ENCODE results near the gene STXBP3.
"Not testable (repeated sequence)": the region's sequence is repeated elsewhere in the genome, so short reads cannot be mapped to it uniquely, and the experiment has no call there.

Gene STXBP3

GRCh38 chr1:108746382-108747170, at the start of gene STXBP3:
Gene STXBP3, plus strand, starts transcription at chr1:108746674. Its CDS starts 64 bp downstream, at chr1:108746738.
- peak; percentile 100 for DNase-seq

- no peak for DNase-seq
Observed at GRCh38 chr1:108699375-108700332, 46.8 kb upstream of the STXBP3 start.

- no peak for DNase-seq
Observed at GRCh38 chr1:108701176-108701849, 45.2 kb upstream of the STXBP3 start.

- not testable (repeated sequence) for DNase-seq
Observed at GRCh38 chr1:108702109-108702508, 44.4 kb upstream of the STXBP3 start.

- no peak for DNase-seq
Observed at GRCh38 chr1:108703939-108704338, 42.5 kb upstream of the STXBP3 start.

GRCh38 chr1:108704496-108704895, 42.0 kb upstream of the STXBP3 start:
- no peak for DNase-seq

GRCh38 chr1:108706643-108707042, 39.8 kb upstream of the STXBP3 start:
- no peak for DNase-seq

- DNase-seq = peak; percentile 73
Observed at GRCh38 chr1:108708691-108709660, 37.5 kb upstream of the STXBP3 start.

- DNase-seq = no peak
Observed at GRCh38 chr1:108712606-108713150, 33.8 kb upstream of the STXBP3 start, which contains the start of gene FNDC7. Gene FNDC7, plus strand, starts transcription at chr1:108712908. Its CDS starts 26 bp downstream, at chr1:108712934.

GRCh38 chr1:108715932-108716331, 30.5 kb upstream of the STXBP3 start:
- no peak for DNase-seq

GRCh38 chr1:108716437-108717230, 29.8 kb upstream of the STXBP3 start:
- DNase-seq = no peak

GRCh38 chr1:108717774-108718316, 28.6 kb upstream of the STXBP3 start:
- no peak for DNase-seq

GRCh38 chr1:108718927-108719655, 27.4 kb upstream of the STXBP3 start:
- DNase-seq = no peak

- no peak for DNase-seq
Observed at GRCh38 chr1:108719656-108720435, 26.6 kb upstream of the STXBP3 start.

GRCh38 chr1:108722292-108722691, 24.2 kb upstream of the STXBP3 start:
- DNase-seq = no peak

GRCh38 chr1:108725906-108726305, 20.6 kb upstream of the STXBP3 start:
- DNase-seq = no peak

GRCh38 chr1:108728327-108728923, 18.0 kb upstream of the STXBP3 start:
- no peak for DNase-seq

GRCh38 chr1:108729481-108729880, 17.0 kb upstream of the STXBP3 start:
- no peak for DNase-seq
